Endothelial cell of umbilical vein (primary cell): ENCODE measurements around the gene SEZ6. TPM values are rescaled to one million over a fixed set of nuclear protein-coding genes. Genes with fewer than 3 reads are reported as not detected.

ENCODE experiments used
- BruUV-seq: library from RNA; stranded (reverse); fragments of 400-500 nt; replicated peaks from 2 replicates; lab custom pipeline; 2021; lab: Mats Ljungman, UMichigan
- CTCF ChIA-PET: fragments of 300-600, 350-600 bp; sonication (Branson Sonifier 250); formaldehyde crosslinking; loops from one replicate; lab custom pipeline; 2021; ENCODE audit warnings: antibody characterized with exemption, inconsistent platforms; lab: Charles Lee
- POLR2A ChIA-PET: fragments of 300-600, 350-600 bp; sonication (Branson Sonifier 250); formaldehyde crosslinking; loops from one replicate; lab custom pipeline; 2021; ENCODE audit warnings: antibody characterized with exemption, inconsistent platforms; lab: Charles Lee
- DNase-seq: peaks from one replicate; pipeline ENCODE4 v3.0.0-alpha.2; 2011; ENCODE audit warnings: low read depth, low spot score
- FAIRE-seq: peaks from 2 replicates; lab custom pipeline; 2011; peaks lifted over from hg19 to GRCh38; lab: Jason Lieb, UNC
- H2AFZ ChIP-seq: 2 replicates; pipeline ENCODE4 v1.6.0; 2012; ENCODE audit warnings: low read depth, low read length, control low read depth, inconsistent platforms
- H3K27ac ChIP-seq: 2 replicates; pipeline ENCODE4 v1.5.1; 2011; ENCODE audit warnings: low read depth, mild to moderate bottlenecking, control low read depth, low read length, moderate library complexity; ENCODE audit not compliant: insufficient read depth
- H3K27me3 ChIP-seq, 2 experiments: 2 replicates each; pipeline versions ENCODE4 v1.6.0 to v1.6.1; 2011; ENCODE audit warnings: low read length in 2 of 2, mixed read lengths in 1 of 2; ENCODE audit not compliant: control insufficient read depth in 2 of 2, insufficient read depth in 2 of 2
- H3K36me3 ChIP-seq, 2 experiments: 2 replicates in 1 of 2; 3 replicates in 1 of 2; pipeline ENCODE4 v1.5.1; 2011; ENCODE audit warnings: low read length in 2 of 2, mild to moderate bottlenecking in 1 of 2, moderate library complexity in 1 of 2; ENCODE audit not compliant: control insufficient read depth in 2 of 2, insufficient read depth in 2 of 2; ENCODE audit errors: extremely low read depth in 1 of 2
- H3K4me1 ChIP-seq: 3 replicates; pipeline ENCODE4 v1.5.1; 2011; ENCODE audit warnings: mild to moderate bottlenecking, low read length; ENCODE audit not compliant: control insufficient read depth, insufficient read depth; ENCODE audit errors: extremely low read depth
- H3K4me2 ChIP-seq: 2 replicates; pipeline ENCODE4 v1.6.1; 2011; ENCODE audit warnings: low read length, control low read depth, mixed read lengths; ENCODE audit not compliant: insufficient read depth
- H3K4me3 ChIP-seq, 3 experiments: fragments of 200-600 bp in 1 of 3; sonication (generic), shearing (Covaris generic) in 1 of 3; replicated peaks in 1 of 3; 2 replicates each; pipeline ENCODE4 v1.5.1; 2011 to 2016; ENCODE audit warnings: control low read depth in 3 of 3, low read length in 3 of 3, mild to moderate bottlenecking in 2 of 3, inconsistent platforms in 1 of 3, low read depth in 1 of 3, moderate library complexity in 1 of 3; ENCODE audit not compliant: insufficient read depth in 1 of 3
- H3K79me2 ChIP-seq: 2 replicates; pipeline ENCODE4 v1.6.0; 2012; ENCODE audit warnings: low read length, inconsistent platforms; ENCODE audit not compliant: control insufficient read depth, insufficient read depth
- H3K9ac ChIP-seq: replicated peaks from 2 replicates; pipeline ENCODE3; 2011; ENCODE audit warnings: low read length, control low read depth; ENCODE audit not compliant: insufficient read depth; ENCODE audit errors: extremely low read depth
- H3K9me1 ChIP-seq: replicated peaks from 3 replicates; pipeline ENCODE4 v1.6.0; 2011; ENCODE audit warnings: mild to moderate bottlenecking, low read length; ENCODE audit not compliant: control insufficient read depth, insufficient read depth; ENCODE audit errors: extremely low read depth
- H3K9me3 ChIP-seq: replicated peaks from 2 replicates; pipeline ENCODE4 v1.5.1; 2012; ENCODE audit warnings: low read length, inconsistent platforms; ENCODE audit not compliant: control insufficient read depth, insufficient read depth
- H4K20me1 ChIP-seq: replicated peaks from 2 replicates; pipeline ENCODE3; 2011; ENCODE audit warnings: mild to moderate bottlenecking, low read length; ENCODE audit not compliant: control insufficient read depth, insufficient read depth; ENCODE audit errors: extremely low read depth
- EZH2 ChIP-seq: IDR thresholded peaks from 2 replicates; pipeline ENCODE4 v1.6.1; 2012; ENCODE audit warnings: borderline replicate concordance, low read depth, mild to moderate bottlenecking, moderate library complexity, low read length, inconsistent platforms; ENCODE audit not compliant: severe bottlenecking
- FOS ChIP-seq: IDR thresholded peaks from 2 replicates; pipeline ENCODE4 v1.6.1; 2011; ENCODE audit warnings: mild to moderate bottlenecking, low read length, moderate library complexity, borderline replicate concordance; ENCODE audit not compliant: insufficient read depth
- GATA2 ChIP-seq: IDR thresholded peaks from 2 replicates; pipeline ENCODE4 v1.7.0; 2011; ENCODE audit warnings: low read depth, mild to moderate bottlenecking, moderate library complexity, mixed read lengths, low read length; ENCODE audit not compliant: insufficient read length, insufficient read depth
- JUN ChIP-seq: IDR thresholded peaks from 2 replicates; pipeline ENCODE4 v1.6.1; 2011; ENCODE audit warnings: borderline replicate concordance, low read depth; ENCODE audit not compliant: insufficient read length, insufficient read depth
- MYC ChIP-seq: IDR thresholded peaks from one replicate; pipeline ENCODE4 v1.6.1; 2011; ENCODE audit warnings: mild to moderate bottlenecking, low read depth, low read length
- POLR2A ChIP-seq: IDR thresholded peaks from 2 replicates; pipeline ENCODE4 v1.6.1; 2012; ENCODE audit warnings: low read depth, mild to moderate bottlenecking, control low read depth, low read length
- POLR2AphosphoS5 ChIP-seq: IDR thresholded peaks from 2 replicates; pipeline ENCODE4 v1.6.1; 2012; ENCODE audit warnings: low read depth, mild to moderate bottlenecking, control low read depth, low read length, moderate library complexity; ENCODE audit not compliant: insufficient read depth
- dilution Hi-C: fragments of 300-500 bp; cut with MboI; formaldehyde crosslinking; loops from one replicate; pipeline ENCODE4 v1.15.0; 2019; ENCODE audit warnings: low sequenced_read_pairs; ENCODE audit not compliant: extremely low pct_ligation_motif_present
- intact Hi-C: fragments of 100-400 bp; cut with micrococcal nuclease; formaldehyde crosslinking; loops from one replicate; pipeline ENCODE4 v1.10.0; 2022
- polyA plus RNA-seq, 4 experiments: library from polyadenylated mRNA; depleted of rRNA in 3 of 4; stranded (reverse) in 3 of 4; unstranded in 1 of 4; fragments of >200 nt; gene quantifications; 2 replicates each; pipeline versions ENCODE4 v1.2.1 to v1.2.3, GENCODE V29; 2011 to 2012; ENCODE audit warnings: missing spikeins in 1 of 4
- total RNA-seq: library from RNA; stranded (reverse); gene quantifications from 2 replicates; pipeline ENCODE4 v1.2.3, GENCODE V29; 2021
- TF ChIP-seq, protein P1 (sequence below): IDR thresholded peaks from 2 replicates; pipeline ENCODE4 v1.6.1; 2011; ENCODE audit not compliant: insufficient read depth, insufficient read length
- TF ChIP-seq, protein P2 (sequence below), 2 donors: IDR thresholded peaks; 1 replicate in 1 of 2; 2 replicates in 1 of 2; pipeline ENCODE4 v1.5.1; 2011; ENCODE audit warnings: low read length in 2 of 2, mild to moderate bottlenecking in 2 of 2, moderate library complexity in 2 of 2, control low read depth in 1 of 2, inconsistent platforms in 1 of 2, low read depth in 1 of 2; ENCODE audit not compliant: insufficient read depth in 1 of 2; ENCODE audit errors: extremely low read depth in 1 of 2

The SEZ6 gene
- total and polyA plus RNA-seq, 2 donors (not counting 3 experiments of a cell fraction or from before 2014, with no cell fraction given), result not detected

GRCh38 chr17:28951428-28951990, 54.3 kb downstream of the SEZ6 start, which contains the start of gene PHF12:
PHF12 (minus strand) TSS chr17:28951518; CDS start chr17:28950960, 558 bp downstream.
- Histone ChIP-seq H3K36me3 (no peaks in the 10 kb centered on the region), H3K9me1 (no peaks in the 10 kb centered on the region), H3K4me3 (peak within 1 kb of the TSS; percentile 74 to 95 (median 80)), H3K27me3 (no peaks in the 10 kb centered on the region), H3K27ac (peak within 1 kb of the TSS; percentile 82), H3K4me1 (peaks cover 21% of the 10 kb centered on the region), H3K9me3 (no peaks in the 10 kb centered on the region), H3K9ac (peak within 1 kb of the TSS; percentile 85), H2AFZ (peak within 1 kb of the TSS; percentile 30), H3K4me2 (peak within 1 kb of the TSS; percentile 75), H4K20me1 (no peaks in the 10 kb centered on the region), H3K79me2 (peaks cover 34% of the 10 kb centered on the region)
- CTCF ChIA-PET, result interaction anchor here (0.8 to 7.8 kb wide), 11 partner anchors 13 to 231 kb away, joined by 3 to 249 read pairs (median 4); partner anchors contain the start of genes MYO18A, NEK8 and TLCD1
- DNase-seq (peak; percentile 100), FAIRE-seq (no peak)
- dilution Hi-C loops (no loop called here), intact Hi-C loops (loop anchor here (2.0 kb wide), 1 partner anchor 143 kb away; no protein-coding TSS in a partner anchor)
- POLR2A ChIA-PET, result interaction anchor here (0.6 to 1.2 kb wide), 4 partner anchors 205 to 241 kb away, joined by 3 to 11 read pairs (median 7); partner anchors contain the start of genes RPL23A and TLCD1
- no TSS peak for BruUV-seq
- TF ChIP-seq FOS (no peak), POLR2AphosphoS5 (peak; percentile 90), POLR2A (peak; percentile 83), EZH2 (no peak)

DNA sequence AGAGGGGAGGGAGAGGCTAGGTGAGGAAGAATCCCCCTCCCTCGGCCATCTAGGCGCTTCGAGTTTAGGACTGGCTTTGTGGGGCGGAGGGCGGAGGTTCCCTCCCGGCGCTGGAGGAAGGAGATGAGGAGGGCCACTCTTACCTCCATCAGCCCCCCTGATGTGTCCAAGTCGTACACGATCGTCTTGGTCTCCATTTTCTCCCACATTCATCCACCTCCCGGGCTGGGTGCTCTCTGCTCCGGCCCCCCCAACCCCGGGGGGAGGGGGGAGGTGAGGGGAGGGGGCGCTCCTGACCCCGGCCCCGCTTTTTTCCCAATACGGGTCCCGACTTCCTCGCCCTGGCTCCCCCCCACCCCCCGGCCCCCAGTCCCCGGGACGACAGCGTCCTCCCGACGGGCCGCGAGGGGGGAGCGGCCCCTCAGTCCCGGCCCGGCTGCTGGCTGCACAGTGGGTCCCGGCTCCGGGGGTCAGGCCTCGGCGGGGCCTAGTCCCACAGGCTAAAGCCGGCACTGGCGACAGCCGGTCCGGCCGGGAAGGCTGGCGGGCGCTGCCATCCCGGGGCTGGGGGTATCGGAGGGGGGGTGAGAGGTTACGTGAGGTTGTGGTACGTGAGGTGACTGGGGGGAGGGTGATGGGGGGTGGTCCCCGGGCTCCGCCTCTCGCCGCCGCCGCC, 54.9 kb downstream of the SEZ6 start:
- Histone ChIP-seq H3K4me2 (peak overlapping the region; percentile 73), H3K27ac (peak overlapping the region; percentile 82), H3K79me2 (peaks cover 34% of the 10 kb centered on the region), H3K9me3 (no peaks in the 10 kb centered on the region), H3K9me1 (no peaks in the 10 kb centered on the region), H3K4me1 (peaks cover 25% of the 10 kb centered on the region), H4K20me1 (no peaks in the 10 kb centered on the region), H3K4me3 (peak overlapping the region; percentile 74 to 95 (median 80)), H2AFZ (no peak overlapping the region), H3K27me3 (no peaks in the 10 kb centered on the region), H3K36me3 (no peaks in the 10 kb centered on the region), H3K9ac (peak overlapping the region; percentile 85)
- no peak for DNase-seq
- dilution Hi-C loops (no loop called here), intact Hi-C loops (loop anchor here (2.0 kb wide), 1 partner anchor 142 kb away; no protein-coding TSS in a partner anchor)
- CTCF ChIA-PET, result interaction anchor here (0.8 to 7.8 kb wide), 11 partner anchors 23 to 230 kb away, joined by 3 to 249 read pairs (median 5); partner anchors contain the start of genes MYO18A, NEK8 and TLCD1
- no peak for TF ChIP-seq JUN
- TF ChIP-seq, protein P1, sequence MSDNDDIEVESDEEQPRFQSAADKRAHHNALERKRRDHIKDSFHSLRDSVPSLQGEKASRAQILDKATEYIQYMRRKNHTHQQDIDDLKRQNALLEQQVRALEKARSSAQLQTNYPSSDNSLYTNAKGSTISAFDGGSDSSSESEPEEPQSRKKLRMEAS, result no peak
- no peak for TF ChIP-seq POLR2AphosphoS5
- TF ChIP-seq GATA2, result no peak
- TF ChIP-seq, protein P2, sequence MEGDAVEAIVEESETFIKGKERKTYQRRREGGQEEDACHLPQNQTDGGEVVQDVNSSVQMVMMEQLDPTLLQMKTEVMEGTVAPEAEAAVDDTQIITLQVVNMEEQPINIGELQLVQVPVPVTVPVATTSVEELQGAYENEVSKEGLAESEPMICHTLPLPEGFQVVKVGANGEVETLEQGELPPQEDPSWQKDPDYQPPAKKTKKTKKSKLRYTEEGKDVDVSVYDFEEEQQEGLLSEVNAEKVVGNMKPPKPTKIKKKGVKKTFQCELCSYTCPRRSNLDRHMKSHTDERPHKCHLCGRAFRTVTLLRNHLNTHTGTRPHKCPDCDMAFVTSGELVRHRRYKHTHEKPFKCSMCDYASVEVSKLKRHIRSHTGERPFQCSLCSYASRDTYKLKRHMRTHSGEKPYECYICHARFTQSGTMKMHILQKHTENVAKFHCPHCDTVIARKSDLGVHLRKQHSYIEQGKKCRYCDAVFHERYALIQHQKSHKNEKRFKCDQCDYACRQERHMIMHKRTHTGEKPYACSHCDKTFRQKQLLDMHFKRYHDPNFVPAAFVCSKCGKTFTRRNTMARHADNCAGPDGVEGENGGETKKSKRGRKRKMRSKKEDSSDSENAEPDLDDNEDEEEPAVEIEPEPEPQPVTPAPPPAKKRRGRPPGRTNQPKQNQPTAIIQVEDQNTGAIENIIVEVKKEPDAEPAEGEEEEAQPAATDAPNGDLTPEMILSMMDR (IDR thresholded peaks at IDR 0.05; ENCODE audit: extremely low read depth in 1 of 2, insufficient read depth in 1 of 2, low read depth in 1 of 2, low read length in 2 of 2), result no peak
- TF ChIP-seq EZH2, result no peak
- TF ChIP-seq MYC, result no peak
- TF ChIP-seq FOS, result no peak
- no peak for TF ChIP-seq POLR2A
- no peak for FAIRE-seq
- POLR2A ChIA-PET, result interaction anchor here (0.6 to 1.4 kb wide), 4 partner anchors 11 to 231 kb away, joined by 3 to 5 read pairs (median 4); partner anchors contain the start of gene RPL23A
- no TSS peak for BruUV-seq
